GM21367 (cell line): Measurements from ENCODE around the gene P4HA3.
"Not testable (repeated sequence)": the region's sequence is repeated elsewhere in the genome, so short reads cannot be mapped to it uniquely, and the experiment has no call there.

Experiments
- ATAC-seq: cut with Tn5 transposase; IDR thresholded peaks from one replicate; pipeline ENCODE4 v1.9.1; 2021; ENCODE audit not compliant: unreplicated experiment

P4HA3 gene

GRCh38 chr11:74311352-74311926 lies at the start of gene P4HA3:
P4HA3 (minus strand) TSS chr11:74311640; CDS start chr11:74311611, 29 bp downstream.
- no peak for ATAC-seq

DNA sequence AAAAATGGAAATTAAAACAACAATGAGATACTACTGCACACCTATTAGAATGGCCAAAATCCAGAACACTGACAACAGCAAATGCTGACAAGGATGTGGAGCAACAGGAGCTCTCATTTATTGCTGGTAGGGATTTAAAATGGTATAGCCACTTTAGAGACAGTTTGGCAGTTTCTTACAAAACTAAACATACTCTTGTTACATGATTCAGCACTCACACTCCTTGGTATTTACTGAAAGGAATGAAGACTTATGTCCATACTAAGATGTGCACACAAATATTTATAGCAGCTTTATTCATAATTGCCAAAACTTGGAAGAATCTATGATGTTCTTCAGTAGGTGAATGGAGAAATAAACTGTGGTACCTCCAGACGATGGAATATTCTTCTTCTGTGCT lies 46.0 kb upstream of the P4HA3 start:
- no peak for ATAC-seq

GRCh38 chr11:74355626-74356025 lies 44.2 kb upstream of the P4HA3 start:
- ATAC-seq = no peak

- ATAC-seq = no peak
Observed at GRCh38 chr11:74354036-74354435, 42.6 kb upstream of the P4HA3 start.

- ATAC-seq = no peak
Observed at GRCh38 chr11:74347381-74347780, 35.9 kb upstream of the P4HA3 start.

DNA sequence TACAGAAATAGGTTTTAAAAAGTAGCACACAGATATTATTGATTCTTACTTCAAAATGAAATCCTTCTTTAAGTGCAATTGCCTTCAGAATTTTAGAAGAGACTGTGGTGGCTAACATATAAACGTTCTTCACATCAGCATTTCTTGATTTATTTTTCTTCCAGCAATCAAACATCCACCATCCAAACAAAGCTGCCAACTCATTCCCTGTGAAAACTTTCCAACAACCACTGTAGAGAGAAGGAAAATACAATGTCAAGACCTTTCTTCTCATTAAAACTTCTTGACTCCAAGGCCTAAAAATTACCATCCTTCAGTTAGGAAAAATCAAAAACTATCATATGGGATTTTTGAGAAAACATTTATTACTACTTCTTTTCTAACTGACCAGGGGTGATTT lies 34.0 kb upstream of the P4HA3 start:
- ATAC-seq = no peak

- no peak for ATAC-seq
Observed at GRCh38 chr11:74341921-74342320, 30.5 kb upstream of the P4HA3 start.

DNA sequence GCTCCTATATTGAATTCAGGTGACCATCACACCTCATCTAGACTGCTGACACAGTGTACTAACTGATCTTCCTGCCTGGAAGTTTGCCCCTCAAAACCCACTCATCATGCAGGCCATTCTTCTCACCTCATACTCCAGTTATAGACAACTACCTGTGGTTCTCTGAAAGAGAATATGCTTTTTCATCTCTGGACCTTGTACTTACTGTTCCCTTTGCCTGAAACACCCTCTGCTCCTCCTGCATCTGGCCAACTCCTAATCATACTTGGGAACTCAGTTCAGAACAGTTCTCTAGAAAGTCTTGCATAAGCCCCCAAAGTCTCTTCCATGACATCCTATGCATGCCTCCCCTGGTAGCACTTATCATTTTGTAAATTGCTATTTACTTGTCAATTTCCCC lies 28.2 kb upstream of the P4HA3 start:
- no peak for ATAC-seq

DNA sequence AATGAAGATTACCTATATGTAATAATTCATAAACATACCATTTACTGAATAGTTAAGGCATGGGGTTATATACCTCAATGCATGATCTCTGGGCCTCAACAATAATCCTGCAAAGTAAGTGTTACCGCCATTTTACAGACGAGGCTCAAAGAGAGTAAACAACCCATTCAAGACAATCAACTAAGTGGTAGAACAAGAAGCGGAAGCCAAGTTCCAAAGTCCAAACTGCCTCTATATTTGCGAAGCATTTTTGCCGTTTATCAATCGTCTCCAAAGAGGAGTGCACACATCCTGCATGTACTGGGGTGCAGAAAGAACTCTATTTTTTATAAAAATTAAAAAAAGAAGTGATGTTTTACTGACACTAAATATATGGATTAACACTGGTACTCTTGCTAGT lies 27.5 kb upstream of the P4HA3 start:
- ATAC-seq = no peak

- ATAC-seq = no peak
Observed at GRCh38 chr11:74333193-74333592, 21.8 kb upstream of the P4HA3 start.

- ATAC-seq = no peak
Observed at GRCh38 chr11:74332291-74332690, 20.9 kb upstream of the P4HA3 start.

DNA sequence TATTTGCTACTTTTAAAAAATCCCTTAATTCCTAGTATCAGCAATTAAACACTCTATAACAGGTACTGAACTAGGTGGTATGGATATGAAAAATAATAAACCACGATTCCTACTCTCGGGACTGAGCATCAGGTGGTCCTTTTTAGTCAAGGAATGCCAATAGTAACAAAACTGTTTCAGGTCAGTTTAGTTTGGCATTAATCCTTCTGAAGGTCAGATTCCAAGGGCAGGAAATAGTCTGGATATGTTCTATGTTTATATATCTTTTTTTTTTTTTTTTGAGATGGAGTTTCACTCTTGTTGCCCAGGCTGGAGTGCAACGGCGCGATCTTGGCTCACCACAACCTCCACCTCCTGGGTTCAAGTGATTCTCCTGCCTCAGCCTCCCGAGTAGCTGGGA lies 19.6 kb upstream of the P4HA3 start:
- not testable (repeated sequence) for ATAC-seq

- ATAC-seq = no peak
Observed at GRCh38 chr11:74330075-74330858, 18.8 kb upstream of the P4HA3 start.

DNA sequence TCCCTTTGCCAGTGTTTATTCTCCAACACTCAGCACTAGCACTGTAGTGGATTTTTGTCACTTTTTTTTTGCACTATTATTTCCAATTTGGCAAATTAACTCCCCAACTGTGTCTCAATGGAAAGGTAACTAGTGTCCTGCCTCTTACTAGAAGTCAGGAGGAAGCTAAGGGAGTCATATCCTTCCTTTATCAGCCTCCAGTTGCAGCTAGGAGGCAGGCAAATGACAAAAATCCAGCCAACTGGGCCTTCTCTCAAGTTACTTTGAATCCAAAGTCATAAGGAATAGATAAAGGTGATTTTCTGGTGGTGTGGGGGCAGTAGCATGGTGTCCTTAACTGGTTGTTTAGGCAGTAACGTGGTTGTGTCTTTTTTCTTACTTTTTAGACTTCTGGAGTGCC lies 15.6 kb upstream of the P4HA3 start:
- ATAC-seq = no peak

DNA sequence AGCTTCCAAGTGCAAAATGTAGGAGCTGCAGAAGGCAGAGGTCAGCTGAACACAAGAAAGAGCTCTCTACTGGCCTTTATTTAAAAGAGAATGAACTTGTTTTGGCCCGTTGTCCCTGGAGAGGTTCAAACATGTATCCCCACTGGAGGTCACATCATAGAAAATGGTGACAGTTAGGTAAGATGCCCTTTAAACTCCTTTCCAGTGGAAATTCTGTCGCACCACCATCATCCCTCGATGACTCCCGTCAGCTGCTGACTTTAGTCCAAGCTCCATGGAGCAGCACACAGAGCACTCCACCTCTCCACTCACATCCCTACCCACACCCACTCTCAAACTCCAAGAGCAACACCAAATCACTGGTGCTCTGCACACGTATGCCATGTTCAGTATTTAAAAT lies 15.2 kb upstream of the P4HA3 start:
- no peak for ATAC-seq

DNA sequence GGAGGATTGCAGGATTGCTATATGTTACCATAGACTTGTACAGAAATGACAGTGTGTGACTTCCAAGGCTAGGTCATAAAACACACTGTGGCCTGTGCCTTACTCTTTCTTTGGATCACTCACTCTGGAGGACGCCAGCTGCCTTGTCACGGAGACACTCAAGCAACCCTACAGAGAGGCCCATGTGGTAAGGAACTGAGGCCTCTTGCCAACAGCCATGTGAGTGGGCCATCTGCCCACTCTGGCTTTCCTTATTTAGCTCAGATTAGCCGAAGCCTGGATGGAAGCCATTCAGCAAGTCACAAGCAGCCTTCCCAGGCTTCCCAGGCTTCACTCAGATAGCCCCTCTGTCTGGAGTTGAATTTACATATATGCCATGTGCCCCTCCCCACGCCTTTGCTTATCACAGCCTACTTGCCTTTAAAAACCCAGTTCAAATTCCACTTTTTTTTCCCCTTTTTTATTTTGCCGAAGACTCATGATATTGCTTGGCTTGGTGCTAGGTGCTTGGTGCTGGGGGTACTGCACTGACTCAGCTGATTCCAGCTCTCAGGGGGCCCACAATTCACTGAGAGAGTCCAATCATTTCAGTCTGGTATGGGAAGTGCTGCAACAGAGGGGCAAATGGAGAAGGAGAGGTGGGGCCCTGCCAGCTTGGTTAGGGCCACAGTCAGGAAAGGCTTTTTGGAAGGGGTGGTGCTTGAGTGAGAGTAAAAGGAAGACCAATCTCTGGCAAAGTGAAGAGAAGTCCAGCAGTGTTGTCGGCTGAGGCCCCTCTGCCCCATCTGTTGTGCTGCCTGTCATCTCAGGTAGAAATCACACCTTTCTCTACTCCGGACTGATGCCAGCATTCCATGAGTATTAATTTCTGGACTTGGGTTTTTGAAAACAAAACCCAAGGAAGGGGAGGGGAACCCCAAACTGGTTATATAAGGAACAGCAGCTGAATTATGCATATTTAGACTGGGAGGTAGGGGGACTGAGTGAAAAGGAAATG lies 14.5 kb upstream of the P4HA3 start:
- ATAC-seq = no peak

- ATAC-seq = no peak
Observed at GRCh38 chr11:74322667-74323066, 11.2 kb upstream of the P4HA3 start.

DNA sequence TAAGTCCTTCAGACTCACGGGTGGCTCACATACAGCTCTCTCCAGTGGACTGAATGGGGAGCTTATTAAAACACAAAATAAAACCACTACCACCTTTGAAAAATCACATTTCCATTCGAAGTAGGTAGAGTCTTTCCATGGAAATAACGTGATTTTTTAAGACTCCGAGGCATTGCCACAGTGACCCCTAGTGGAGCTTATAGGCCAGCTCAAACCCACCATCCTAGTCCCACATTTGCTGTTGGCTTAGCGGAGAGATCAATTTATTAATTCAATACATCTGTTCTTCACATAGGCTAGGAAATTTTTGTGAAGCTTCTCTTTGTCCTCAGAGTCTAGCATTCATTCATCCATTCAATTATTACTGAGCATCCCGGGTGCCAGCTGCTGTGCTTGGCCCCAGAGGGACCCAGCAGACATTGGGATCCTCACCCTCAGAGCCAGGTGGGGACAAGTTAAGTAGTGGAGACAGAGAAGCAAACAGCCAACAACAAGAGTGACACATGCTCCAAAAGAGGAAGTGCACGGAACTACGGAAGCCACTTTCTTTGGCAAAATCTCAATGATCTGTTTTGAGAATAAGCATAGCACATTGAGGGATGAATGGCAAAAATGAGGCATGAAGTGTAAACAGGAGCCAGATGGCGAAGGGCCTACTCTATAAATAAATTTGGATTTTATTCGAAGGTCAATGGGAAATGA lies 10.2 kb upstream of the P4HA3 start:
- no peak for ATAC-seq

- ATAC-seq = no peak
Observed at GRCh38 chr11:74320538-74320937, 9.1 kb upstream of the P4HA3 start.

DNA sequence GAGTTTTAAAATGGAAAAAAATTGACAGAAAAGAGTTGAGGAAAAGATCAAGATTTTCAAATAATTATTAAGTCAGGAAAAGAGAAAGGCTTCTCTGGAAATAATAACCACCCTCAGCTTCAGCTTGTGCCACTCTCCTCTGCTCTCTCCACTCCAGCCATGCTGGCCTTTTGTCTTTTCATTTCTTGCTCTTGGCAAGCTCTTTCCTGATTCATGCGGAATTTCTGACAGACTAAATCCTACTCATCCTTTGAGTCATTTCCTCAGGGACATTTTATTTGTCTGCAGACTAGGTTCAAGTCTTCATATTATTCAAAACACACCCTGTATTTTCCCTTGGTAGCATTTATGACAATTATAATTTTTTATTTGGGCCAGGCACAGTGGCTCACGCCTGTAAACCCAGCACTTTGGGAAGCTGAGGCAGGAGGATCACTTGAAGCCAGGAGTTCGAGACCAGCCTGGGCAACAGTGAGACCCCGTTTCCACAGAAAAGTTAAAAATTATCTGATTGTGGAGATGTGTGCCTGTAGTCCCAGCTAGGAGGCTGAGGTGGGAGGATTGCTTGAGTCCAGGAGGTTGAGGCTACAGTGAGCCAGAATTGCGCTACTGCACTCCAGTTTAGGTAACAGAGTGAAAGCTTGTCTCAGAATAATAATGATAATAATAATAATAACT lies 7.8 kb upstream of the P4HA3 start:
- no peak for ATAC-seq
